NT2/D1 (cell line): ENCODE measurements around the gene PRDX3.

Experiments used
- DNase-seq: peaks from one replicate; pipeline ENCODE4 v3.0.0-alpha.2; 2011; ENCODE audit warnings: low read depth, low spot score
- H3K27me3 ChIP-seq: 2 replicates; pipeline ENCODE4 v1.6.0; 2011; ENCODE audit warnings: mild to moderate bottlenecking; ENCODE audit not compliant: insufficient read length, insufficient read depth
- H3K36me3 ChIP-seq: 2 replicates; pipeline ENCODE4 v1.6.1; 2011; ENCODE audit warnings: mild to moderate bottlenecking, low read length, mixed read lengths; ENCODE audit not compliant: insufficient read depth, insufficient read length
- H3K4me1 ChIP-seq: 2 replicates; pipeline ENCODE4 v1.5.1; 2011; ENCODE audit not compliant: insufficient read depth, insufficient read length
- H3K4me3 ChIP-seq: 2 replicates; pipeline ENCODE4 v1.5.1; 2011; ENCODE audit warnings: low read depth; ENCODE audit not compliant: insufficient read length
- H3K9ac ChIP-seq: 2 replicates; pipeline ENCODE4 v1.6.0; 2011; ENCODE audit warnings: low read depth; ENCODE audit not compliant: insufficient read length
- H3K9me3 ChIP-seq: 2 replicates; pipeline ENCODE4 v1.5.1; 2011; ENCODE audit warnings: mild to moderate bottlenecking, low read length; ENCODE audit not compliant: insufficient read depth
- SUZ12 ChIP-seq: IDR thresholded peaks from 2 replicates; pipeline ENCODE4 v1.6.1; 2011; ENCODE audit not compliant: insufficient read length, insufficient read depth; ENCODE audit errors: extremely low read depth
- YY1 ChIP-seq: IDR thresholded peaks from 2 replicates; pipeline ENCODE4 v1.6.1; 2011; ENCODE audit not compliant: insufficient read length, insufficient read depth
- ZNF274 ChIP-seq: IDR thresholded peaks from 2 replicates; pipeline ENCODE4 v1.6.1; 2011; ENCODE audit warnings: mild to moderate bottlenecking, low read depth, low read length

The PRDX3 gene

GRCh38 chr10:119178372-119179119 is at the start of gene PRDX3:
Gene PRDX3, minus strand, starts transcription at chr10:119178812. Its CDS starts 22 bp downstream, at chr10:119178790.
- H3K4me1 ChIP-seq: peaks cover 2% of the 10 kb centered on the region
- peak; percentile 79 for DNase-seq
- TF ChIP-seq YY1 (peak; percentile 61), ZNF274 (no peak)
- peak within 1 kb of the TSS; percentile 90 for H3K4me3 ChIP-seq
- H3K27me3 ChIP-seq: no peaks in the 10 kb centered on the region
- peak within 1 kb of the TSS; percentile 96 for H3K9ac ChIP-seq
- H3K9me3 ChIP-seq: no peaks in the 10 kb centered on the region
- H3K36me3 ChIP-seq: peaks cover 30% of the 10 kb centered on the region

GRCh38 chr10:119227825-119228224 is 49.2 kb upstream of the PRDX3 start:
- Histone ChIP-seq H3K27me3 (no peaks in the 10 kb centered on the region), H3K4me3 (no peak overlapping the region), H3K9ac (no peak overlapping the region), H3K9me3 (no peaks in the 10 kb centered on the region), H3K36me3 (no peaks in the 10 kb centered on the region), H3K4me1 (no peaks in the 10 kb centered on the region)
- TF ChIP-seq ZNF274: no peak
- no peak for DNase-seq

- no peak for TF ChIP-seq YY1
- TF ChIP-seq ZNF274: no peak
- no peak for TF ChIP-seq SUZ12
- H3K36me3 ChIP-seq: no peaks in the 10 kb centered on the region
- no peaks in the 10 kb centered on the region for H3K27me3 ChIP-seq
- no peak overlapping the region for H3K4me3 ChIP-seq
- no peaks in the 10 kb centered on the region for H3K9me3 ChIP-seq
- no peaks in the 10 kb centered on the region for H3K4me1 ChIP-seq
- no peak for DNase-seq
- no peak overlapping the region for H3K9ac ChIP-seq
Observed at GRCh38 chr10:119225083-119225658, 46.6 kb upstream of the PRDX3 start.

GRCh38 chr10:119222966-119223386 is 44.4 kb upstream of the PRDX3 start:
- no peak for TF ChIP-seq YY1
- TF ChIP-seq ZNF274: no peak
- TF ChIP-seq SUZ12: no peak
- no peaks in the 10 kb centered on the region for H3K4me1 ChIP-seq

GRCh38 chr10:119222537-119222936 is 43.9 kb upstream of the PRDX3 start:
- Histone ChIP-seq H3K4me1 (peaks cover under 1% of the 10 kb centered on the region), H3K4me3 (no peak overlapping the region), H3K9ac (no peak overlapping the region), H3K36me3 (no peaks in the 10 kb centered on the region), H3K9me3 (no peaks in the 10 kb centered on the region), H3K27me3 (no peaks in the 10 kb centered on the region)
- no peak for DNase-seq
- TF ChIP-seq YY1 (no peak), SUZ12 (no peak), ZNF274 (no peak)

More at GRCh38 chr10:119222966-119223386, 44.4 kb upstream of the PRDX3 start:
- Histone ChIP-seq H3K4me3 (no peak overlapping the region), H3K36me3 (no peaks in the 10 kb centered on the region), H3K9ac (no peak overlapping the region), H3K27me3 (no peaks in the 10 kb centered on the region), H3K9me3 (no peaks in the 10 kb centered on the region)
- no peak for DNase-seq

- no peak overlapping the region for H3K4me3 ChIP-seq
- no peak overlapping the region for H3K9ac ChIP-seq
- peaks cover 5% of the 10 kb centered on the region for H3K4me1 ChIP-seq
- H3K27me3 ChIP-seq: no peaks in the 10 kb centered on the region
- TF ChIP-seq ZNF274: no peak
- TF ChIP-seq SUZ12: no peak
- TF ChIP-seq YY1: no peak
- H3K36me3 ChIP-seq: no peaks in the 10 kb centered on the region
- DNase-seq: no peak
- H3K9me3 ChIP-seq: no peaks in the 10 kb centered on the region
Observed at GRCh38 chr10:119221666-119222065, 43.1 kb upstream of the PRDX3 start.

GRCh38 chr10:119221201-119221600 is 42.6 kb upstream of the PRDX3 start:
- no peaks in the 10 kb centered on the region for H3K36me3 ChIP-seq
- TF ChIP-seq YY1 (no peak), SUZ12 (no peak), ZNF274 (no peak)
- H3K9ac ChIP-seq: no peak overlapping the region
- H3K27me3 ChIP-seq: no peaks in the 10 kb centered on the region
- DNase-seq: no peak
- peaks cover 5% of the 10 kb centered on the region for H3K4me1 ChIP-seq
- no peaks in the 10 kb centered on the region for H3K9me3 ChIP-seq
- H3K4me3 ChIP-seq: no peak overlapping the region
